Measurements from ENCODE around the gene SNX13. TPM values are rescaled to one million over a fixed set of nuclear protein-coding genes. Genes with fewer than 3 reads are reported as not detected.

The SNX13 gene
- total and polyA plus RNA-seq, 2 donors (not counting 3 experiments of a cell fraction or from before 2014, with no cell fraction given) = 6.1 to 28.5 TPM

DNA sequence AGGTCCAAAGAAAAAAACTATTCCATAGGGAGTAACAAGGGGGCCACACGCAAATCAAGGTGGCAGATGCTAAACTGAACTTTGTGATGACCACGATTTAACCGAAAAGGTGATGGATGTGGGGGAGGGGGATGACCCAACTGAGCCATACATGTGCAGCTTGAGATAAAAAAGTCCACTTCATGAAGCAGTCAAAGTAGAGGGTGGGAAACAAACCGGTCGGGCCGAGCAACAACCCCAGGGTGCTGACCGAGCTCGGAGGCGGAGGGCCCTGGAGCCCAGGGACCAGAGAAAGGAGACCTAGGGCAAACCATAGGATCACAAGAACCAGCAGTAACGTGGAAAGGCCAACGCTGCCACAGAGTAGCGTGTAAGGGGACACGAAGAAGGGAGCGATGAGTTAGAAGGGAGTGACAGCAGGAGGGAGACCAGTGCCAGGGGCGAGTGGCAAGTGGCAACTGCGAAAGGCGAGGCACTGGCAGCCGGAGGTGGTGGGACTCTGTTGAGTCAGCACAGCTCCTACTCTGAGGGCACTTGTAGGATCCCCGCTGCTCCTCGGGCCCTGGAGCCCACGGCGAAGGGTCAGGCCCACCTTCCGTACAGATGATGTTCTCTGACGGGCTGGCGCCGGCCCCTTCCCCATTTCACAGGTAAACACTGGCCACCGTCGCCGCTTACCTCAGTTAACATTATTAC is 540 bp downstream of the SNX13 start:
- Histone ChIP-seq H3K9ac (replicated peaks; ENCODE audit: extremely low read depth, insufficient read depth, low read length) (peak overlapping the region; percentile 80), H3K27ac (ENCODE audit: insufficient read depth, low read depth, low read length) (peak overlapping the region; percentile 64), H4K20me1 (replicated peaks; ENCODE audit: control insufficient read depth, extremely low read depth, insufficient read depth, low read length) (no peaks in the 10 kb centered on the region), H3K27me3 (ENCODE audit: control insufficient read depth in 2 of 2, insufficient read depth in 2 of 2, low read length in 2 of 2) (no peaks in the 10 kb centered on the region), H3K4me2 (ENCODE audit: insufficient read depth, low read length) (peak overlapping the region; percentile 87), H3K9me3 (replicated peaks; ENCODE audit: control insufficient read depth, insufficient read depth, low read length) (no peaks in the 10 kb centered on the region), H3K4me3 (replicated peaks in 1 of 3; ENCODE audit: insufficient read depth in 1 of 3, low read depth in 1 of 3, low read length in 3 of 3) (peak overlapping the region; percentile 28 to 58 (median 58)), H3K9me1 (replicated peaks; ENCODE audit: control insufficient read depth, extremely low read depth, insufficient read depth, low read length) (no peaks in the 10 kb centered on the region), H2AFZ (ENCODE audit: low read depth, low read length) (peak overlapping the region; percentile 57), H3K79me2 (ENCODE audit: control insufficient read depth, insufficient read depth, low read length) (peaks cover 41% of the 10 kb centered on the region), H3K4me1 (ENCODE audit: control insufficient read depth, extremely low read depth, insufficient read depth, low read length) (peaks cover 20% of the 10 kb centered on the region), H3K36me3 (ENCODE audit: control insufficient read depth in 2 of 2, extremely low read depth in 1 of 2, insufficient read depth in 2 of 2, low read length in 2 of 2) (no peaks in the 10 kb centered on the region)
- DNase-seq (ENCODE audit: low read depth, low spot score) (peak; percentile 73), FAIRE-seq (no peak)
- ChIA-PET POLR2A (no interaction called here), CTCF (interaction anchor here (1.0 kb wide), 1 partner anchor 169 kb away, joined by 10 read pairs; no protein-coding TSS in a partner anchor)
- BruUV-seq (replicated peaks) = no TSS peak
- dilution Hi-C loops (cut with MboI; ENCODE audit: extremely low pct_ligation_motif_present, low sequenced_read_pairs) = no loop called here
- TF ChIP-seq, protein P1, sequence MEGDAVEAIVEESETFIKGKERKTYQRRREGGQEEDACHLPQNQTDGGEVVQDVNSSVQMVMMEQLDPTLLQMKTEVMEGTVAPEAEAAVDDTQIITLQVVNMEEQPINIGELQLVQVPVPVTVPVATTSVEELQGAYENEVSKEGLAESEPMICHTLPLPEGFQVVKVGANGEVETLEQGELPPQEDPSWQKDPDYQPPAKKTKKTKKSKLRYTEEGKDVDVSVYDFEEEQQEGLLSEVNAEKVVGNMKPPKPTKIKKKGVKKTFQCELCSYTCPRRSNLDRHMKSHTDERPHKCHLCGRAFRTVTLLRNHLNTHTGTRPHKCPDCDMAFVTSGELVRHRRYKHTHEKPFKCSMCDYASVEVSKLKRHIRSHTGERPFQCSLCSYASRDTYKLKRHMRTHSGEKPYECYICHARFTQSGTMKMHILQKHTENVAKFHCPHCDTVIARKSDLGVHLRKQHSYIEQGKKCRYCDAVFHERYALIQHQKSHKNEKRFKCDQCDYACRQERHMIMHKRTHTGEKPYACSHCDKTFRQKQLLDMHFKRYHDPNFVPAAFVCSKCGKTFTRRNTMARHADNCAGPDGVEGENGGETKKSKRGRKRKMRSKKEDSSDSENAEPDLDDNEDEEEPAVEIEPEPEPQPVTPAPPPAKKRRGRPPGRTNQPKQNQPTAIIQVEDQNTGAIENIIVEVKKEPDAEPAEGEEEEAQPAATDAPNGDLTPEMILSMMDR (IDR thresholded peaks at IDR 0.05; ENCODE audit: extremely low read depth in 1 of 2, insufficient read depth in 1 of 2, low read depth in 1 of 2, low read length in 2 of 2) = no peak
- TF ChIP-seq POLR2AphosphoS5 (IDR thresholded peaks at IDR 0.05; ENCODE audit: insufficient read depth, low read depth, low read length) = no peak
- no peak for TF ChIP-seq GATA2 (IDR thresholded peaks at IDR 0.05; ENCODE audit: insufficient read depth, insufficient read length, low read depth, low read length)
- TF ChIP-seq FOS (IDR thresholded peaks at IDR 0.05; ENCODE audit: borderline replicate concordance, insufficient read depth, low read length) = no peak
- TF ChIP-seq MYC (IDR thresholded peaks at IDR 0.05; ENCODE audit: low read depth, low read length) = no peak
- no peak for TF ChIP-seq POLR2A (IDR thresholded peaks at IDR 0.05; ENCODE audit: low read depth, low read length)
- TF ChIP-seq, protein P2, sequence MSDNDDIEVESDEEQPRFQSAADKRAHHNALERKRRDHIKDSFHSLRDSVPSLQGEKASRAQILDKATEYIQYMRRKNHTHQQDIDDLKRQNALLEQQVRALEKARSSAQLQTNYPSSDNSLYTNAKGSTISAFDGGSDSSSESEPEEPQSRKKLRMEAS (IDR thresholded peaks at IDR 0.05; ENCODE audit: insufficient read depth, insufficient read length) = no peak
- TF ChIP-seq EZH2 (IDR thresholded peaks at IDR 0.05; ENCODE audit: borderline replicate concordance, low read depth, low read length, severe bottlenecking) = no peak
- TF ChIP-seq JUN (IDR thresholded peaks at IDR 0.05; ENCODE audit: borderline replicate concordance, insufficient read depth, insufficient read length, low read depth) = no peak
- intact Hi-C loops (cut with micrococcal nuclease) = loop anchor here (1.0 to 5.0 kb wide), 4 partner anchors 25 to 169 kb away; no protein-coding TSS in a partner anchor
